DND-41 (cell line): ENCODE measurements around the gene R3HDM4.

Experiments used
- ATAC-seq: fragments of 200-7000 bp; cut with Tn5 transposase; 3 replicates; pipeline ENCODE4 v1.9.1; 2021; ENCODE audit warnings: low read depth; ENCODE audit not compliant: insufficient read depth
- DNase-seq: peaks from one replicate; pipeline ENCODE4 v3.0.0-alpha.2; 2020
- H2AFZ ChIP-seq: 2 replicates; pipeline ENCODE4 v1.6.0; 2012; ENCODE audit warnings: low read depth, low read length
- H3K27ac ChIP-seq: 2 replicates; pipeline ENCODE4 v1.5.1; 2012; ENCODE audit warnings: low read length, inconsistent platforms
- H3K27me3 ChIP-seq: fragments of 200-600 bp; sonication (generic); 2 replicates; pipeline ENCODE4 v1.6.0; 2012; ENCODE audit warnings: low read length, mild to moderate bottlenecking, inconsistent platforms; ENCODE audit not compliant: insufficient read depth, poor library complexity
- H3K36me3 ChIP-seq: 2 replicates; pipeline ENCODE4 v1.5.1; 2012; ENCODE audit warnings: low read length, inconsistent platforms; ENCODE audit not compliant: insufficient read depth
- H3K4me1 ChIP-seq: 2 replicates; pipeline ENCODE4 v1.5.1; 2012; ENCODE audit warnings: mild to moderate bottlenecking, low read length; ENCODE audit not compliant: insufficient read depth
- H3K4me2 ChIP-seq: 2 replicates; pipeline ENCODE4 v1.6.0; 2012; ENCODE audit warnings: mild to moderate bottlenecking, moderate library complexity, low read length, inconsistent platforms; ENCODE audit not compliant: insufficient read depth
- H3K4me3 ChIP-seq, 2 experiments: fragments of 200-600 bp in 1 of 2; shearing (Covaris generic) in 1 of 2; 2 replicates each; pipeline ENCODE4 v1.5.1; 2012 to 2016; ENCODE audit warnings: inconsistent platforms in 2 of 2, low read length in 2 of 2, mild to moderate bottlenecking in 2 of 2, low read depth in 1 of 2, moderate library complexity in 1 of 2
- H3K79me2 ChIP-seq: 2 replicates; pipeline ENCODE4 v1.6.0; 2012; ENCODE audit warnings: low read length, inconsistent platforms; ENCODE audit not compliant: insufficient read depth
- H3K9ac ChIP-seq: 2 replicates; pipeline ENCODE4 v1.6.0; 2012; ENCODE audit warnings: low read depth, mild to moderate bottlenecking, inconsistent platforms, low read length, moderate library complexity
- H3K9me3 ChIP-seq: 2 replicates; pipeline ENCODE4 v1.5.1; 2012; ENCODE audit warnings: low read length, moderate library complexity, mild to moderate bottlenecking, inconsistent platforms; ENCODE audit not compliant: insufficient read depth, severe bottlenecking
- H4K20me1 ChIP-seq: 2 replicates; pipeline ENCODE4 v1.6.0; 2012; ENCODE audit warnings: low read length; ENCODE audit not compliant: insufficient read depth
- EZH2 ChIP-seq: IDR thresholded peaks from 3 replicates; pipeline ENCODE4 v1.6.1; 2012; ENCODE audit warnings: borderline replicate concordance, low read depth, mild to moderate bottlenecking, moderate library complexity, low read length, inconsistent platforms; ENCODE audit not compliant: severe bottlenecking
- TF ChIP-seq, protein P1 (sequence below): IDR thresholded peaks from 2 replicates; pipeline ENCODE4 v1.5.1; 2012; ENCODE audit warnings: borderline replicate concordance, low read length, moderate library complexity, mild to moderate bottlenecking; ENCODE audit not compliant: poor library complexity, severe bottlenecking; ENCODE audit errors: extremely low read depth

The R3HDM4 gene

GRCh38 chr19:925526-926322 lies 12.7 kb upstream of the R3HDM4 start, which contains the start of gene ARID3A:
Gene ARID3A, plus strand, starts transcription at chr19:926035. Its CDS starts 3,494 bp downstream, at chr19:929529.
- DNase-seq, result peak; percentile 86
- Histone ChIP-seq H3K27me3 (peaks cover under 1% of the 10 kb centered on the region), H3K4me1 (peaks cover 36% of the 10 kb centered on the region), H3K27ac (peak within 1 kb of the TSS; percentile 80), H2AFZ (peak within 1 kb of the TSS; percentile 94), H4K20me1 (peaks cover 15% of the 10 kb centered on the region), H3K9ac (peak within 1 kb of the TSS; percentile 98), H3K9me3 (no peaks in the 10 kb centered on the region), H3K4me2 (peak within 1 kb of the TSS; percentile 99), H3K79me2 (peaks cover 40% of the 10 kb centered on the region), H3K4me3 (peak within 1 kb of the TSS; percentile 99 to 100), H3K36me3 (peaks cover 20% of the 10 kb centered on the region)
- peak; percentile 72 for ATAC-seq
- TF ChIP-seq EZH2, result peak; percentile 78
- TF ChIP-seq, protein P1, sequence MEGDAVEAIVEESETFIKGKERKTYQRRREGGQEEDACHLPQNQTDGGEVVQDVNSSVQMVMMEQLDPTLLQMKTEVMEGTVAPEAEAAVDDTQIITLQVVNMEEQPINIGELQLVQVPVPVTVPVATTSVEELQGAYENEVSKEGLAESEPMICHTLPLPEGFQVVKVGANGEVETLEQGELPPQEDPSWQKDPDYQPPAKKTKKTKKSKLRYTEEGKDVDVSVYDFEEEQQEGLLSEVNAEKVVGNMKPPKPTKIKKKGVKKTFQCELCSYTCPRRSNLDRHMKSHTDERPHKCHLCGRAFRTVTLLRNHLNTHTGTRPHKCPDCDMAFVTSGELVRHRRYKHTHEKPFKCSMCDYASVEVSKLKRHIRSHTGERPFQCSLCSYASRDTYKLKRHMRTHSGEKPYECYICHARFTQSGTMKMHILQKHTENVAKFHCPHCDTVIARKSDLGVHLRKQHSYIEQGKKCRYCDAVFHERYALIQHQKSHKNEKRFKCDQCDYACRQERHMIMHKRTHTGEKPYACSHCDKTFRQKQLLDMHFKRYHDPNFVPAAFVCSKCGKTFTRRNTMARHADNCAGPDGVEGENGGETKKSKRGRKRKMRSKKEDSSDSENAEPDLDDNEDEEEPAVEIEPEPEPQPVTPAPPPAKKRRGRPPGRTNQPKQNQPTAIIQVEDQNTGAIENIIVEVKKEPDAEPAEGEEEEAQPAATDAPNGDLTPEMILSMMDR, result no peak

- Histone ChIP-seq H2AFZ (peak overlapping the region; percentile 94), H3K27ac (peak overlapping the region; percentile 80), H3K36me3 (peaks cover 18% of the 10 kb centered on the region), H3K9me3 (no peaks in the 10 kb centered on the region), H4K20me1 (peaks cover 15% of the 10 kb centered on the region), H3K27me3 (peaks cover 3% of the 10 kb centered on the region), H3K4me1 (peaks cover 36% of the 10 kb centered on the region), H3K9ac (peak overlapping the region; percentile 98), H3K4me3 (peak overlapping the region; percentile 99 to 100), H3K4me2 (peak overlapping the region; percentile 99), H3K79me2 (peaks cover 40% of the 10 kb centered on the region)
- TF ChIP-seq, protein P1, result no peak
- no peak for TF ChIP-seq EZH2
- DNase-seq (no peak), ATAC-seq (peak; percentile 74)
Observed at GRCh38 chr19:925087-925525, 12.1 kb upstream of the R3HDM4 start.

- Histone ChIP-seq H3K4me1 (peaks cover 36% of the 10 kb centered on the region), H3K4me3 (peak overlapping the region; percentile 99 to 100), H3K27ac (peak overlapping the region; percentile 80), H3K4me2 (peak overlapping the region; percentile 99), H4K20me1 (peaks cover 15% of the 10 kb centered on the region), H3K36me3 (peaks cover 14% of the 10 kb centered on the region), H3K9ac (peak overlapping the region; percentile 98), H3K27me3 (peaks cover 3% of the 10 kb centered on the region), H3K79me2 (peaks cover 40% of the 10 kb centered on the region), H2AFZ (peak overlapping the region; percentile 94), H3K9me3 (no peaks in the 10 kb centered on the region)
- DNase-seq (no peak), ATAC-seq (no peak)
- TF ChIP-seq EZH2, result no peak
- TF ChIP-seq, protein P1, result no peak
Observed at GRCh38 chr19:924553-925086, 11.6 kb upstream of the R3HDM4 start.
